GM21447 (cell line): Measurements from ENCODE around the gene EFNB2.
A peak's percentile ranks its signal among the peaks of the same experiment; 100 is the strongest.

Experiments used
- ATAC-seq: cut with Tn5 transposase; IDR thresholded peaks from one replicate; pipeline ENCODE4 v1.9.1; 2021; ENCODE audit not compliant: unreplicated experiment

The EFNB2 gene

DNA sequence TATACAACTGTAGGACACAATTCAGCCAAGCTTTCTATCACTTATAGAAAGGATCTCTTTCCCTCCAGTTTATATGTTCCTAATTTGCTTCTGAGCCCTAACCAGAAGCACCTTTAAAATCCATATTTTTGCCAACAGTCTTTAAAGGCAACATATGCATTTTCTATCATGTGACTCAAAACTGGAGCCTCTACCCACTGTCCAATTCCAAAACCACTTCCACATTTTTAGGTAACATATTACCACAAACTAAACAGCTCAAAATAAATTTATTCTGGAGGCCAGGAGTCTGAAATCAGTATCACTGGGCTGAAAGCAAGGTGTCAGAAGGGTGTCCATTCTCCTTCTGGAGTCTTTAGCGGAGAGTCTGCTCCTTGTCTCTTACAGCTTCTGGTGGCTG lies 15.9 kb upstream of the EFNB2 start:
- no peak for ATAC-seq

- no peak for ATAC-seq
These were observed 15.2 kb upstream of the EFNB2 start for GRCh38 chr13:106550570-106551135.

- no peak for ATAC-seq
These were observed 12.7 kb upstream of the EFNB2 start for GRCh38 chr13:106548064-106548696.

GRCh38 chr13:106541826-106542225 lies 6.4 kb upstream of the EFNB2 start:
- ATAC-seq = no peak

- ATAC-seq = no peak
These were observed 5.2 kb upstream of the EFNB2 start for GRCh38 chr13:106540613-106541012.

DNA sequence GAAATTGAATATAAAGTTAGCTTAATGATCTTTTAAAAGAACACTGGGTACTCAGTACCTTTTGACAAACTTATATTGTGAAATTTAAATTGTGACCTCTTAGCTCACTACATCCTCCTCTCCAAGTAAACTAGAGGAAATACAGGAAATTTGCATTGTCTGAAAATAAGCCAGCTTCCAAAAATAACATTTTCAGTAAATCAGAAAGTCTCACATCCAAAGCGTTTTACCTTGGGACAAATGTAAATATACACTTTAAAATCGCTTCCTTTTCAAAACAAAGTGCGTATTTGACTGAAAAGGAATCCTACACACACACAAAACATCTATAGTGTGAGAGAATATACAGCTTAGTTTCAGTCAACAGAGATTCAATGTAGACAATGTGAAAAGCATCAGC lies 2.1 kb upstream of the EFNB2 start:
- no peak for ATAC-seq

GRCh38 chr13:106536244-106537034 lies 977 bp upstream of the EFNB2 start:
- peak; percentile 45 for ATAC-seq

- ATAC-seq = peak; percentile 24
These were observed 567 bp downstream of the EFNB2 start for GRCh38 chr13:106534639-106535551.

GRCh38 chr13:106533943-106534638 lies 1.4 kb downstream of the EFNB2 start:
- no peak for ATAC-seq

DNA sequence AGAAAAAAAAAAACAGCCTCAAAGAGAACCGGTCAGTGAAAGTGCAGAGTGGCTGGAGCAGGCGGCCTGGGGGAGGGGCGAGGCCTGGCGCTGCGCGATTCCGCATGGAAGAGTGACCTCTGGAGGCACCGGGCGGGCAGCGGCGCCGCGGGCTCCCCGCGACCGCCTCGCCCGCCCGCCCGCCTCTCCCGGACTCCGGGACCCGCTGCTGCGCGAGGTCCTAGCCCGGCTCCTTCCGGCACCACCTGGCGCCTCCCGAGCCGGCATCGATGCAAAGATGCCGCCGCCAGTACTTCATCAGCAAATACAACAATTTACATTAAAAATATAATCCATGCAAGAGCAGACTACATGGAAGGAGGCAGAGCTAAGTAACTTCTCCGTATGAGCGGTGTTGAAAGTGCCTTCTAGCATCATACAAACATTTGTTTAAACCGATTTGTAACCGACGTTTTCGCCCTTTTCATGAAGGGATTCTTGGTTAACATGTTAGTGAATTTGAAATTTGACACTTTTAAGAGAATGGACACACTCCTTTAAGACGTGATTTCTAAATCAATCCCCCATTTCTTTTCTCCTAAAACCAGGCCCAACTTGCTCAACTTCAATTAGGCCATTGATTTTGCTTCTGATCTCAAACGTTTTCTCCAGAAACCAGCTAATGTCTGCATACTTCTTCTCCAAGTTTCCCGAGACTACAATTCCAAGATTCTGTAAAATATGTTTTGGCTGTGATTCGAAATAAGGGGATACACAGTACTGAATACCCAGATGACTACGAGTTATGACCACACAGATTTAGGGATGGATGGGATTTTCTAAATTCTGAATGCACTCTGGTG lies 2.1 kb downstream of the EFNB2 start:
- peak; percentile 9 for ATAC-seq

DNA sequence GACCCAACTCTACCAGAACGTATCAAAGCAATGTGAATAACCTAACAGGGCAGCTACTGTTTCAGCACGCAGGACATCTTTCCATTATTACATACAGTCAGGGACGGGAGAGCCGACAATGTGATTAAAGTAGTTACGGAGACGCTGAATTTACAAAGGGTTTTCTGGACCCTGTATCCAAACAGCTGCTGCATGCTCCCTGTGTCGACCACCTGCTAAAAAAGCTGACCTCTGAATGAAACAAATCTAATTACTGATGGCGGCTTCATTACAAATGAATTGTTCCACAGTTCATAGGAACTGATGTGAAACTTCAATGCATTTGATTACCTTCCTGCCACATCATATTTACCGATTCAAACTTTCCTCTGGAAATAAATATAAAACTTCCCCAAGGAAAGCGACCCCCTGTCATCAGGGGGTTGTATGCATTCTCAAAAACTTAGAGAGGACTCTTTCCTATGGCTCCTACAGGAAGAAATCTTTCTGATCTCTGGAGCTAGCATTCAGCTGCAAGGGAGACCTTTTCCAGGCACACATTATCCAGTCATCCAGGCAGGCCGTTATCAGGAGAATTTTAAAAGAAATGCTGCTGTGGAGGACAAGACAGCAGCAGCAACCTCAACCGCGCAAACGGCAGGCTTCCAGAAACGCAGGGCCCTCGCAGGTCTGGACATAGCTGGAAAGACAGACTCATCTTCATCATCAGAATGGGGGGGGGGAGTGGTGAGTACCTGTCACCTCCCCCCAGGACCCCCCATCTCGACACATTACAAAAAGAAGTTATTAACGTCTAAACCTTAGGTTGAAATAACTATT lies 3.1 kb downstream of the EFNB2 start:
- ATAC-seq = no peak

- ATAC-seq = no peak
These were observed 4.4 kb downstream of the EFNB2 start for GRCh38 chr13:106530980-106531481.

DNA sequence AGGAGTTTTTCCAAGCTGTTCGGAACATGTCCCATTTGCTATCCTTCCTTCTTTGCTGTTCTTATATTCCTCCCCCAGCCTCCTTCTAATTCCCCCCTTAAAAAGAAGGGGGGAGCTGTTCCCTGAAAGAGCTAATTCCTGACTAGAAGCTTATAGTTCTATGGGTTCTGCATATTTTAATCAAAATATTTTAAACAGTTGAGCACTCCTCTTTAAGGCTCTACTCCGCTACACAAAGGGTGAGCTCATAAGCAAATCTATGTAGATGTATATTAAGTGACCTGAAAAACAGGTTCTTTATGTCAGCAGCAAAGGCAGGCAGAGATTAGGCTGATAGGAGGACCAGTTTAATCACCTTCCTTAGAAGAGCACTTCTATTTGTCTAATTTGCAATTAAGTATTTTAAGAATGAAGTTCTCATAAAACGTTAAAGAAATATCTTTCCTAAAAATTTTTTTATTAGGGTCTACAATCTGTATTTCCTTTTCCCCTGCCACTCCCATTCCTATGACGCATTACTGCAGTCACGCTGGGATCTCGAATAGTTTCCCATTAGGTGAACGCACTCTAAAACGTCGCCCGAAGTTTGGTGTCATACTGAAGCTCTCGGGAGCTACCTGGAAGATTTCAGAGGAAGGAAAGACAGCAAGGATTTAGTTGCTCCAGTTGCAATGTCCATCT lies 5.2 kb downstream of the EFNB2 start:
- ATAC-seq = no peak

DNA sequence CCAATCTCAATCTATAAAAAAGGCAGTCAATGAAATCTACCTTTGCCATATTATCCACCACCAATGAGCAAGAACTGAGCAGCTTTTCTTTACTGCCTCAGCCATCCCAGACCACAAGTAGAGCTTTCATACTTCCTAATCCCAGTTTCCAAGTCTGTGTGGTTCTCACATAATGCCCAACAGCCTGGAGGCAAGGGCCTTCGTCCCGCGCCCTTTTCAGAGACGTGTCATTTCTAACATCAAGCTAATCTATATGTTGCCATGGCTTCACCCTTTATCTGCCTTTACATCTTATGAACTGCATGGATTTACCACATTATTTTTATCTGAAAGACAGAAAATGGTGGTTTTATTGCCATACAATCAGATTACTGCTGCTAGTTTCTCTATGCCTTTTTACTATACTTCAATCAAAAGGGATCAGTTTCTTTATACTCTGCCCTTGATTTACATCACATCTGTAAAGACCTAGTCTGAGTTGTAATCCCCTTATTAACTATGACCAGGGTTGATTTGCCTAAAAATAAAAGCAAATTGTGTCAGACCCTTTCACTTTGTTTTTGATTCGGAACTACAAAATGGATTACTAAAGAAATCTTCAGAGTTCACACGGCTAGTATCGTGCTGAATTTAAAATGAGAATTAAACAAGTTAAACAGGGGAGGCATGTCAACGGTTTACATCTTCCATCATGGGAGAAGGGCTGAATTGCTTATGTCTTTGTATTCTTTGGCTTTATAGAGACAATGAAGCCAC lies 5.9 kb downstream of the EFNB2 start:
- no peak for ATAC-seq

GRCh38 chr13:106528718-106529414 lies 6.6 kb downstream of the EFNB2 start:
- no peak for ATAC-seq

DNA sequence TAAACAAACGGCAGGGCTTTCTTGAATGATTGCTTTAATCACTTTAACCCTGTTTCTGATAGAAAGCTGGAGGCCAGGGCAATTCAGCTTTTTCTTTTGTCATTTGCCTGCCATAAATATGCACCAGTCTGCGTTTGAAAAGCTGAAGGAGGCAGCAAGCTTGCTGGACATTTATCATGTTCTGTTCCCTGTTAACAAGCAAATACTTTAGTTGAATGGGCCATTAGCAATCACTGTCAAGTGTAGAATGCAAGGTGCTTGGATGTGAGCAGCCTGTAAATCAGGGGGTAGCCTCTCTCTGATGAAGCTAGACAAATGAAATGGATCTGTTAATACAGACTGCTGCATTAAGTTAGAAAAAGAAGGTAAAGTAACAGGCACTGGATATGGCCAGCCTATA lies 7.6 kb downstream of the EFNB2 start:
- no peak for ATAC-seq

DNA sequence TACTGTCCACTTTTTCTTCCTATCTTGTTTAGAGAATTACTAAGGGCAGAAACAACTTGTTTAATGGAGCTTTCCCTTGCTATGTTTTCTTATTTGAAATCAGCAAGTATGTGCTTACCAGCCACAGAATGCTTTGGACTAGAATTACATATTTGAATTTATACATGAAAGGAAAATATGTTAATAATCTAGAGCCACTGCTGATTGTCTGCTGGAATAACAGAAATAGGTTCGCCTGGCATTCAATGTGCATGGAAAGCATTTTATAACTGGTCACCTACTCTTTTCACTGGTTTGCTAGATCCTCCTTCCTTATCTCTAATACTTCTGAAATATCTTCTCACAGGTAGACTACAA lies 8.0 kb downstream of the EFNB2 start:
- ATAC-seq = no peak
